Endothelial cell of umbilical vein (primary cell): Measurements from ENCODE around the gene ALDH2. TPM values are rescaled to one million over a fixed set of nuclear protein-coding genes. Genes with fewer than 3 reads are reported as not detected.

Source experiments
- BruUV-seq: library from RNA; stranded (reverse); fragments of 400-500 nt; replicated peaks from 2 replicates; lab custom pipeline; 2021; lab: Mats Ljungman, UMichigan
- CTCF ChIA-PET: fragments of 300-600, 350-600 bp; sonication (Branson Sonifier 250); formaldehyde crosslinking; loops from one replicate; lab custom pipeline; 2021; ENCODE audit warnings: antibody characterized with exemption, inconsistent platforms; lab: Charles Lee
- POLR2A ChIA-PET: fragments of 300-600, 350-600 bp; sonication (Branson Sonifier 250); formaldehyde crosslinking; loops from one replicate; lab custom pipeline; 2021; ENCODE audit warnings: antibody characterized with exemption, inconsistent platforms; lab: Charles Lee
- DNase-seq: peaks from one replicate; pipeline ENCODE4 v3.0.0-alpha.2; 2011; ENCODE audit warnings: low read depth, low spot score
- FAIRE-seq: peaks from 2 replicates; lab custom pipeline; 2011; peaks lifted over from hg19 to GRCh38; lab: Jason Lieb, UNC
- H2AFZ ChIP-seq: 2 replicates; pipeline ENCODE4 v1.6.0; 2012; ENCODE audit warnings: low read depth, low read length, control low read depth, inconsistent platforms
- H3K27ac ChIP-seq: 2 replicates; pipeline ENCODE4 v1.5.1; 2011; ENCODE audit warnings: low read depth, mild to moderate bottlenecking, control low read depth, low read length, moderate library complexity; ENCODE audit not compliant: insufficient read depth
- H3K27me3 ChIP-seq, 2 experiments: 2 replicates each; pipeline versions ENCODE4 v1.6.0 to v1.6.1; 2011; ENCODE audit warnings: low read length in 2 of 2, mixed read lengths in 1 of 2; ENCODE audit not compliant: control insufficient read depth in 2 of 2, insufficient read depth in 2 of 2
- H3K36me3 ChIP-seq, 2 experiments: 2 replicates in 1 of 2; 3 replicates in 1 of 2; pipeline ENCODE4 v1.5.1; 2011; ENCODE audit warnings: low read length in 2 of 2, mild to moderate bottlenecking in 1 of 2, moderate library complexity in 1 of 2; ENCODE audit not compliant: control insufficient read depth in 2 of 2, insufficient read depth in 2 of 2; ENCODE audit errors: extremely low read depth in 1 of 2
- H3K4me1 ChIP-seq: 3 replicates; pipeline ENCODE4 v1.5.1; 2011; ENCODE audit warnings: mild to moderate bottlenecking, low read length; ENCODE audit not compliant: control insufficient read depth, insufficient read depth; ENCODE audit errors: extremely low read depth
- H3K4me2 ChIP-seq: 2 replicates; pipeline ENCODE4 v1.6.1; 2011; ENCODE audit warnings: low read length, control low read depth, mixed read lengths; ENCODE audit not compliant: insufficient read depth
- H3K4me3 ChIP-seq, 3 experiments: fragments of 200-600 bp in 1 of 3; sonication (generic), shearing (Covaris generic) in 1 of 3; replicated peaks in 1 of 3; 2 replicates each; pipeline ENCODE4 v1.5.1; 2011 to 2016; ENCODE audit warnings: control low read depth in 3 of 3, low read length in 3 of 3, mild to moderate bottlenecking in 2 of 3, inconsistent platforms in 1 of 3, low read depth in 1 of 3, moderate library complexity in 1 of 3; ENCODE audit not compliant: insufficient read depth in 1 of 3
- H3K79me2 ChIP-seq: 2 replicates; pipeline ENCODE4 v1.6.0; 2012; ENCODE audit warnings: low read length, inconsistent platforms; ENCODE audit not compliant: control insufficient read depth, insufficient read depth
- H3K9ac ChIP-seq: replicated peaks from 2 replicates; pipeline ENCODE3; 2011; ENCODE audit warnings: low read length, control low read depth; ENCODE audit not compliant: insufficient read depth; ENCODE audit errors: extremely low read depth
- H3K9me1 ChIP-seq: replicated peaks from 3 replicates; pipeline ENCODE4 v1.6.0; 2011; ENCODE audit warnings: mild to moderate bottlenecking, low read length; ENCODE audit not compliant: control insufficient read depth, insufficient read depth; ENCODE audit errors: extremely low read depth
- H3K9me3 ChIP-seq: replicated peaks from 2 replicates; pipeline ENCODE4 v1.5.1; 2012; ENCODE audit warnings: low read length, inconsistent platforms; ENCODE audit not compliant: control insufficient read depth, insufficient read depth
- H4K20me1 ChIP-seq: replicated peaks from 2 replicates; pipeline ENCODE3; 2011; ENCODE audit warnings: mild to moderate bottlenecking, low read length; ENCODE audit not compliant: control insufficient read depth, insufficient read depth; ENCODE audit errors: extremely low read depth
- CTCF ChIP-seq, 2 donors: IDR thresholded peaks; 1 replicate in 1 of 2; 2 replicates in 1 of 2; pipeline ENCODE4 v1.5.1; 2011; ENCODE audit warnings: low read length in 2 of 2, mild to moderate bottlenecking in 2 of 2, moderate library complexity in 2 of 2, control low read depth in 1 of 2, inconsistent platforms in 1 of 2, low read depth in 1 of 2; ENCODE audit not compliant: insufficient read depth in 1 of 2; ENCODE audit errors: extremely low read depth in 1 of 2
- EZH2 ChIP-seq: IDR thresholded peaks from 2 replicates; pipeline ENCODE4 v1.6.1; 2012; ENCODE audit warnings: borderline replicate concordance, low read depth, mild to moderate bottlenecking, moderate library complexity, low read length, inconsistent platforms; ENCODE audit not compliant: severe bottlenecking
- FOS ChIP-seq: IDR thresholded peaks from 2 replicates; pipeline ENCODE4 v1.6.1; 2011; ENCODE audit warnings: mild to moderate bottlenecking, low read length, moderate library complexity, borderline replicate concordance; ENCODE audit not compliant: insufficient read depth
- GATA2 ChIP-seq: IDR thresholded peaks from 2 replicates; pipeline ENCODE4 v1.7.0; 2011; ENCODE audit warnings: low read depth, mild to moderate bottlenecking, moderate library complexity, mixed read lengths, low read length; ENCODE audit not compliant: insufficient read length, insufficient read depth
- JUN ChIP-seq: IDR thresholded peaks from 2 replicates; pipeline ENCODE4 v1.6.1; 2011; ENCODE audit warnings: borderline replicate concordance, low read depth; ENCODE audit not compliant: insufficient read length, insufficient read depth
- MYC ChIP-seq: IDR thresholded peaks from one replicate; pipeline ENCODE4 v1.6.1; 2011; ENCODE audit warnings: mild to moderate bottlenecking, low read depth, low read length
- POLR2A ChIP-seq: IDR thresholded peaks from 2 replicates; pipeline ENCODE4 v1.6.1; 2012; ENCODE audit warnings: low read depth, mild to moderate bottlenecking, control low read depth, low read length
- POLR2AphosphoS5 ChIP-seq: IDR thresholded peaks from 2 replicates; pipeline ENCODE4 v1.6.1; 2012; ENCODE audit warnings: low read depth, mild to moderate bottlenecking, control low read depth, low read length, moderate library complexity; ENCODE audit not compliant: insufficient read depth
- dilution Hi-C: fragments of 300-500 bp; cut with MboI; formaldehyde crosslinking; loops from one replicate; pipeline ENCODE4 v1.15.0; 2019; ENCODE audit warnings: low sequenced_read_pairs; ENCODE audit not compliant: extremely low pct_ligation_motif_present
- intact Hi-C: fragments of 100-400 bp; cut with micrococcal nuclease; formaldehyde crosslinking; loops from one replicate; pipeline ENCODE4 v1.10.0; 2022
- polyA plus RNA-seq, 4 experiments: library from polyadenylated mRNA; depleted of rRNA in 3 of 4; stranded (reverse) in 3 of 4; unstranded in 1 of 4; fragments of >200 nt; gene quantifications; 2 replicates each; pipeline versions ENCODE4 v1.2.1 to v1.2.3, GENCODE V29; 2011 to 2012; ENCODE audit warnings: missing spikeins in 1 of 4
- total RNA-seq: library from RNA; stranded (reverse); gene quantifications from 2 replicates; pipeline ENCODE4 v1.2.3, GENCODE V29; 2021

The ALDH2 gene
- total and polyA plus RNA-seq, 2 donors (not counting 3 experiments of a cell fraction or from before 2014, with no cell fraction given) = 69.5 to 86.5 TPM

GRCh38 chr12:111826316-111826715, 59.6 kb downstream of the ALDH2 start:
- H3K9me1 ChIP-seq = no peaks in the 10 kb centered on the region
- TF ChIP-seq POLR2AphosphoS5 (no peak), CTCF (IDR thresholded peaks at IDR 0.05; ENCODE audit: extremely low read depth in 1 of 2, insufficient read depth in 1 of 2, low read depth in 1 of 2, low read length in 2 of 2) (no peak), JUN (no peak), POLR2A (no peak), FOS (no peak), GATA2 (no peak), EZH2 (no peak), MYC (no peak)
- dilution Hi-C loops (no loop called here), intact Hi-C loops (no loop called here)
- no peak overlapping the region for H3K9ac ChIP-seq
- H3K4me1 ChIP-seq = no peaks in the 10 kb centered on the region
- no TSS peak for BruUV-seq
- CTCF ChIA-PET = interaction anchor here (1.0 to 3.3 kb wide), 5 partner anchors 10 to 261 kb away, joined by 3 to 12 read pairs (median 4); no protein-coding TSS in a partner anchor
- H3K27ac ChIP-seq = no peak overlapping the region
- no peak overlapping the region for H3K4me3 ChIP-seq
- POLR2A ChIA-PET = no interaction called here
- H3K9me3 ChIP-seq = no peaks in the 10 kb centered on the region
- no peak for FAIRE-seq
- H3K27me3 ChIP-seq = peaks cover 11 to 21% of the 10 kb centered on the region in 2 experiments
- no peak overlapping the region for H2AFZ ChIP-seq
- H4K20me1 ChIP-seq = no peaks in the 10 kb centered on the region
- H3K79me2 ChIP-seq = no peaks in the 10 kb centered on the region
- H3K4me2 ChIP-seq = no peak overlapping the region
- no peak for DNase-seq
- no peaks in the 10 kb centered on the region for H3K36me3 ChIP-seq
